Calu3 (cell line): ENCODE data around the gene PECR. TPM values are rescaled to one million over a fixed set of nuclear protein-coding genes. Genes with fewer than 3 reads are reported as not detected.
"Not testable (repeated sequence)": the region's sequence is repeated elsewhere in the genome, so short reads cannot be mapped to it uniquely, and the experiment has no call there.

Experiments
- BruUV-seq: library from RNA; stranded (reverse); fragments of 400-500 nt; replicated peaks from 2 replicates; lab custom pipeline; 2021; lab: Mats Ljungman, UMichigan
- CTCF ChIA-PET: fragments of 300-600 bp; sonication (Branson Sonifier 250); formaldehyde crosslinking; loops from one replicate; lab custom pipeline; 2022; ENCODE audit warnings: antibody characterized with exemption; lab: Charles Lee
- DNase-seq: peaks from one replicate; pipeline ENCODE4 v3.0.0; 2022
- H3K27ac Mint-ChIP-seq: one replicate; pipeline ENCODE4 v1.8.0; 2022; ENCODE audit warnings: mixed read lengths; ENCODE audit not compliant: unreplicated experiment
- H3K27me3 Mint-ChIP-seq: one replicate; pipeline ENCODE4 v1.8.0; 2022; ENCODE audit warnings: mixed read lengths; ENCODE audit not compliant: unreplicated experiment
- H3K36me3 Mint-ChIP-seq: one replicate; pipeline ENCODE4 v1.8.0; 2022; ENCODE audit warnings: mild to moderate bottlenecking, moderate library complexity, mixed read lengths; ENCODE audit not compliant: insufficient read depth, unreplicated experiment
- H3K4me1 Mint-ChIP-seq: one replicate; pipeline ENCODE4 v1.8.0; 2022; ENCODE audit warnings: mild to moderate bottlenecking, low read depth, mixed read lengths; ENCODE audit not compliant: unreplicated experiment
- H3K4me3 Mint-ChIP-seq: one replicate; pipeline ENCODE4 v1.8.0; 2022; ENCODE audit warnings: mild to moderate bottlenecking, low read depth, moderate library complexity, mixed read lengths; ENCODE audit not compliant: unreplicated experiment
- H3K9me3 Mint-ChIP-seq: one replicate; pipeline ENCODE4 v1.8.0; 2022; ENCODE audit warnings: low read depth, mixed read lengths; ENCODE audit not compliant: unreplicated experiment
- intact Hi-C: fragments of 100-400 bp; cut with micrococcal nuclease; formaldehyde crosslinking; loops from one replicate; pipeline ENCODE4 v1.10.0; 2022; ENCODE audit not compliant: unreplicated experiment
- total RNA-seq: library from RNA; stranded (reverse); gene quantifications from 2 replicates; pipeline ENCODE4 v1.2.3, GENCODE V29; 2022
- TF ChIP-seq, protein P1 (sequence below): fragments of 200-600 bp; IDR thresholded peaks from one replicate; pipeline ENCODE4 v1.8.0; 2022; ENCODE audit warnings: antibody characterized with exemption; ENCODE audit not compliant: unreplicated experiment

PECR gene
- total RNA-seq, 1 experiment from 2014 or later = 40.7 TPM

- no peaks in the 10 kb centered on the region for H3K27me3 Mint-ChIP-seq
- CTCF ChIA-PET = no interaction called here
- peaks cover 23% of the 10 kb centered on the region for H3K36me3 Mint-ChIP-seq
- no peak overlapping the region for H3K27ac Mint-ChIP-seq
- H3K4me1 Mint-ChIP-seq = peaks cover 14% of the 10 kb centered on the region
- no peak overlapping the region for H3K4me3 Mint-ChIP-seq
- no peak for DNase-seq
- no TSS peak for BruUV-seq
- TF ChIP-seq, protein P1, sequence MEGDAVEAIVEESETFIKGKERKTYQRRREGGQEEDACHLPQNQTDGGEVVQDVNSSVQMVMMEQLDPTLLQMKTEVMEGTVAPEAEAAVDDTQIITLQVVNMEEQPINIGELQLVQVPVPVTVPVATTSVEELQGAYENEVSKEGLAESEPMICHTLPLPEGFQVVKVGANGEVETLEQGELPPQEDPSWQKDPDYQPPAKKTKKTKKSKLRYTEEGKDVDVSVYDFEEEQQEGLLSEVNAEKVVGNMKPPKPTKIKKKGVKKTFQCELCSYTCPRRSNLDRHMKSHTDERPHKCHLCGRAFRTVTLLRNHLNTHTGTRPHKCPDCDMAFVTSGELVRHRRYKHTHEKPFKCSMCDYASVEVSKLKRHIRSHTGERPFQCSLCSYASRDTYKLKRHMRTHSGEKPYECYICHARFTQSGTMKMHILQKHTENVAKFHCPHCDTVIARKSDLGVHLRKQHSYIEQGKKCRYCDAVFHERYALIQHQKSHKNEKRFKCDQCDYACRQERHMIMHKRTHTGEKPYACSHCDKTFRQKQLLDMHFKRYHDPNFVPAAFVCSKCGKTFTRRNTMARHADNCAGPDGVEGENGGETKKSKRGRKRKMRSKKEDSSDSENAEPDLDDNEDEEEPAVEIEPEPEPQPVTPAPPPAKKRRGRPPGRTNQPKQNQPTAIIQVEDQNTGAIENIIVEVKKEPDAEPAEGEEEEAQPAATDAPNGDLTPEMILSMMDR = no peak
- intact Hi-C loops = loop anchor here (5.0 kb wide), 1 partner anchor 42 kb away; no protein-coding TSS in a partner anchor
- no peaks in the 10 kb centered on the region for H3K9me3 Mint-ChIP-seq
Observed at GRCh38 chr2:216014006-216014405, 67.6 kb downstream of the PECR start.

DNA sequence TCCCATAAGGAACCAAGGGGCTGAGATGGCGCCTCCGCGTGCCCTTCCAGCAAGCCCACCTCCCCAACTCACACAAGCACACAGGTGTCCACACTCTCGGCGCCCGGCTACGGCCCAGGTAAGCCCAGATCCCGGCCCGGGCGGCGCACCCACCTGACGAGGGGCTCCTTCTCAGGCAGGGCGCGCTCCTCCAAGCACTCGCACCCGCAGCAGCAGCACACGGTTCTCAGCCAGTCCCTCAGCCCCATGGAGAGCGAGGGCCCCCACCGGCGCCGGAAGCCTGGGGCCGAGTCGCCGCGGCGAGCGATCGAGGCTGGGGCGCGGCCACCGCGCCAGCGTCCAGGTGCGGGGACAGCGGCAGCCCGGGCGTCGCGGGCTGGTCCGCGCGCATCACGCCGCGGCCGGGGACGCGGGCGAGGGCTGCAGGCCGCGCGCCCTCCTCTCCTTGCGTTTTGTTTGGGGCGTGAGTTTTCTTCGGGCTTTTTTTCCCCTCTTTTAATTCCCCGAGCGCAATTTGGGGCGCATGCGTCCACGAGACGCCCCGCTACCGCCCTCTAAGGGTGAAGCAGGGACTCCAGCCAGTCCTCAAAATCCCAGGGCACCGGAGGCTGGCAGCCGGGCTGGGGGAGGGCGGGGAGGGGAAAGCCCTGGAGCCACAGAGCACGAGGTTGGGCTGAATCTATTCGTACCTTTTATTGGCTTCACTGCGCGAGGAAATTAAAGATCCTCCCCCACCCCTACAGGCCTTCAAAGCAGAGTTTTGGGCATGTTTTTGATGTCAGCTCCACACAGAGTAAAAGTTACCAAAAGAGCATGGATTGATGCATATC is 68.3 kb downstream of the PECR start, which contains the start of gene MREG:
TSS of gene MREG (minus strand) at position 472 of the 830 bp plus-strand sequence. CDS start at position 248, 224 bp downstream.
- Mint-ChIP-seq H3K4me1 (peaks cover 14% of the 10 kb centered on the region), H3K36me3 (peaks cover 23% of the 10 kb centered on the region), H3K9me3 (no peaks in the 10 kb centered on the region), H3K27me3 (no peaks in the 10 kb centered on the region), H3K4me3 (peak within 1 kb of the TSS; percentile 85), H3K27ac (peak within 1 kb of the TSS; percentile 62)
- CTCF ChIA-PET = interaction anchor here (1.5 to 1.8 kb wide), 2 partner anchors 13 to 63 kb away, joined by 3 to 7 read pairs; no protein-coding TSS in a partner anchor
- DNase-seq = peak; percentile 92
- BruUV-seq = no TSS peak
- TF ChIP-seq, protein P1 = peak; percentile 74
- intact Hi-C loops = loop anchor here (5.0 kb wide), 1 partner anchor 41 kb away; no protein-coding TSS in a partner anchor

DNA sequence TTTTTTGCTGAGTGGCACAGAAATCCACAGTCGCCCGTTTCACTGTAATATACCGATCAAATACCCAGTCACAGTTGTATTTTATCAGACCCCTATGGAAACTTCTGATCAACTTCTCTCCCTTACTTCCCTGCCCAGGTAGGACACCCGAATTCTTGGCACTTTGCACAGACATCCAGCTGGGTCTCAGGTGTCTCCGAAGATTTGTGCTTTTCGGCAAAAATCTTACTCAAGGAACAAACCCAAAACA is 68.9 kb downstream of the PECR start:
- Mint-ChIP-seq H3K27me3 (no peaks in the 10 kb centered on the region), H3K4me3 (peak overlapping the region; percentile 85), H3K4me1 (peaks cover 14% of the 10 kb centered on the region), H3K27ac (peak overlapping the region; percentile 62), H3K9me3 (no peaks in the 10 kb centered on the region), H3K36me3 (peaks cover 23% of the 10 kb centered on the region)
- intact Hi-C loops = loop anchor here (5.0 kb wide), 1 partner anchor 40 kb away; no protein-coding TSS in a partner anchor
- CTCF ChIA-PET = interaction anchor here (1.5 to 1.8 kb wide), 2 partner anchors 12 to 63 kb away, joined by 3 to 7 read pairs; no protein-coding TSS in a partner anchor
- DNase-seq = no peak
- BruUV-seq = no TSS peak
- TF ChIP-seq, protein P1 = no peak

GRCh38 chr2:216012133-216012829 is 69.3 kb downstream of the PECR start:
- Mint-ChIP-seq H3K4me3 (peak overlapping the region; percentile 85), H3K27me3 (no peaks in the 10 kb centered on the region), H3K4me1 (peaks cover 14% of the 10 kb centered on the region), H3K27ac (peak overlapping the region; percentile 62), H3K9me3 (no peaks in the 10 kb centered on the region), H3K36me3 (peaks cover 23% of the 10 kb centered on the region)
- TF ChIP-seq, protein P1 = no peak
- DNase-seq = peak; percentile 12
- intact Hi-C loops = loop anchor here (5.0 kb wide), 1 partner anchor 40 kb away; no protein-coding TSS in a partner anchor
- BruUV-seq = TSS peak; percentile 56
- CTCF ChIA-PET = interaction anchor here (0.6 to 1.8 kb wide), 6 partner anchors 10 to 62 kb away, joined by 3 to 7 read pairs (median 4); no protein-coding TSS in a partner anchor

- H3K9me3 Mint-ChIP-seq, H3K4me3 Mint-ChIP-seq, H3K27ac Mint-ChIP-seq, DNase-seq, BruUV-seq, intact Hi-C loops, H3K27me3 Mint-ChIP-seq: not testable (repeated sequence)
- peaks cover 23% of the 10 kb centered on the region for H3K36me3 Mint-ChIP-seq
- CTCF ChIA-PET = interaction anchor here (0.7 to 1.7 kb wide), 2 partner anchors 56 to 488 kb away, joined by 3 to 4 read pairs; no protein-coding TSS in a partner anchor
- peaks cover 36% of the 10 kb centered on the region for H3K4me1 Mint-ChIP-seq
Observed at GRCh38 chr2:216009215-216009614, 72.4 kb downstream of the PECR start.
